Measurements from ENCODE around the gene POLR3H.

POLR3H gene

DNA sequence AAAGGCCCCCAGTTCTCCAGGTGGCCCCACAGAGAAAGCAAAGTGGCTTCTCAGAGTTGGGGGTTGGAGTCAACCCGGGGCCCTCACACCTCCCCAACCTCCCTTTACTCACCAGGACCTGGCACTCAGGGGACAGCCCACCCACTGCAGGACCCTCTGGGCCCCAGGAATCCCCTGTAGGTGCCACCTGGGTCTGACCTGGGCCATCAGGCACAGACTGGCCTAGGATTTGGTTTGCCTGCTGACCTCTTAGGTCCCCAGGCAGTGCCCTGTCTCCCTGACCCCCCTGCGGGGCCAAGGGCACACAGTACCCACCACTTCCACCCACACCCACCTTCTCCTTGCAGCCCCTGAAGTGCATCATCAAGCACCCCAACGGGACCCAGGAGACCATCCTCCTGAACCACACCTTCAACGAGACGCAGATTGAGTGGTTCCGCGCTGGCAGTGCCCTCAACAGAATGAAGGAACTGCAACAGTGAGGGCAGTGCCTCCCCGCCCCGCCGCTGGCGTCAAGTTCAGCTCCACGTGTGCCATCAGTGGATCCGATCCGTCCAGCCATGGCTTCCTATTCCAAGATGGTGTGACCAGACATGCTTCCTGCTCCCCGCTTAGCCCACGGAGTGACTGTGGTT lies 16.0 kb downstream of the POLR3H start:
- ATAC-seq (replicated peaks; ENCODE audit: extremely low read depth, poor library complexity, severe bottlenecking) (no peak), DNase-seq (ENCODE audit: low spot score in 2 of 2) (no peak)
- Mint-ChIP-seq H3K4me1 (no peaks in the 10 kb centered on the region), H3K9me3 (no peaks in the 10 kb centered on the region), H3K36me3 (ENCODE audit: insufficient read depth) (peaks cover 24% of the 10 kb centered on the region), H3K27me3 (no peaks in the 10 kb centered on the region), H3K27ac (ENCODE audit: low read depth) (no peak overlapping the region), H3K4me3 (no peak overlapping the region)

DNA sequence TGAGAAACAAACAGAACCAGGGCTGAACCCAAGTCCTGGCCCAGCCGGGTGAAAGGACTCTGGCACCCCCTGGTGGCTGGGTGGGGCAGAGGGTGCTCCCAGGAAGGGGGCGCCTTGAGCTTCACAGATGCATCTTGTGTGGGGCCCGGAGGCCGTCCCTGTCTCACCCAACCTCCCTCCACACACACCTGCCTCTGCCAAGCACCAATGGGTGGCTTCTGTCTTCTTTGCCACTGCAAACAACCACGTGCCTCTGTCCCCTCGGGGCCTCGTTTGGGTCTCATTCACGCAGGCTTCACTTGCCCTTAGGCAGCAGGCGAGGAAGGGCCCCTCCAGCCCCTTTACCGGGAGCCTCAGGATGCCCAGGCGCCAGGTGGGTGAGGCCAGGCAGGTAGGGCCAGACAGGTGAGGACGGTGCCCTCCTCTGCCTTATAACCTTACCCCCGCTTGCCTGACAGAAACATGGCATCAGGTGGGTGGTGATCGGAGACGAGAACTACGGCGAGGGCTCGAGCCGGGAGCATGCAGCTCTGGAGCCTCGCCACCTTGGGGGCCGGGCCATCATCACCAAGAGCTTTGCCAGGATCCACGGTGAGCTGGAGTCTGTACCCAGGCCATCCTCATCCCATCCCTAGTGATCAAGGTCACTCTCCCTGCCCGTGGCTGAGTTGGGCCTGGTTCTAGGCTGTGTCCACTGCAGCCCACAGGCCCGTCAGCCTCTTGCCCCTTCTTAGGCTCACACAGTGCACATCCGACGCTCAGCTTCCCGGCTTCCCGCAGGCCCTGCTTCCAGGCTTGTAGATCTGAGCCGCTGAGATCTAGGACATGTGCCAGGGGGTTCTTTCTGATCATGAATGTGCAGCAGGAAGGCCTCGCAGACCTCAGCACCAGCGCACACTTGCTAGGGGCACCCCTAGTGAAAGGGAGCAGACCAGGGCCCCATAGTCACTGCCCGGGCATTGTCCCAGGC lies 17.2 kb downstream of the POLR3H start:
- no peak overlapping the region for H3K27ac Mint-ChIP-seq (ENCODE audit: low read depth)
- H3K9me3 Mint-ChIP-seq: no peaks in the 10 kb centered on the region
- peaks cover 24% of the 10 kb centered on the region for H3K36me3 Mint-ChIP-seq (ENCODE audit: insufficient read depth)
- peak; percentile 69 for ATAC-seq (replicated peaks; ENCODE audit: extremely low read depth, poor library complexity, severe bottlenecking)
- no peaks in the 10 kb centered on the region for H3K27me3 Mint-ChIP-seq
- no peaks in the 10 kb centered on the region for H3K4me1 Mint-ChIP-seq
- no peak overlapping the region for H3K4me3 Mint-ChIP-seq
- peak; percentile 49 to 71 for DNase-seq (ENCODE audit: low spot score in 2 of 2)

DNA sequence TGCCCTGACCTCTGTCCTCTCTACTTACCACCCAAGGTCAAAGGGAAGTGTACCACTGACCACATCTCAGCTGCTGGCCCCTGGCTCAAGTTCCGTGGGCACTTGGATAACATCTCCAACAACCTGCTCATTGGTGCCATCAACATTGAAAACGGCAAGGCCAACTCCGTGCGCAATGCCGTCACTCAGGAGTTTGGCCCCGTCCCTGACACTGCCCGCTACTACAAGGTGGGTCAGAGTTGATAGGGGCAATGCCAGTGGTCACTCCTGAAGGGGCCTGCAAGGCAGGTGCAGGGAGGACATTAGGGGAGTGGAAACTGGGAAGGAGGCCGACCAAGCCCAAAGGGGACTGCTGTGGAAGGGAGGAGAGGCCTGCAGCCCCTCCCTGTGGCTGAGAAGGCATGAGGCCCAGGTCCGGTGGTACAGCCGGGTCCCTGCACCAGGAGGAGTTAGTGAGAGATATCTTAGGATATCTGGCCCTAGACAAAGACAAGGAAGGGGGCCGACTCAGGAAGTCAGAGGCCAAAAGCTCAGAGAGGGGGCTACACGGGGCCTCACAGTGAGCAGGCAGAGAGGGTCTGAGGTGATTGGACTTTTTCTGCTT lies 17.9 kb downstream of the POLR3H start:
- H3K4me3 Mint-ChIP-seq: no peak overlapping the region
- DNase-seq (ENCODE audit: low spot score in 2 of 2): no peak
- peaks cover 24% of the 10 kb centered on the region for H3K36me3 Mint-ChIP-seq (ENCODE audit: insufficient read depth)
- H3K4me1 Mint-ChIP-seq: no peaks in the 10 kb centered on the region
- no peaks in the 10 kb centered on the region for H3K9me3 Mint-ChIP-seq
- H3K27ac Mint-ChIP-seq (ENCODE audit: low read depth): peak overlapping the region; percentile 41
- ATAC-seq (replicated peaks; ENCODE audit: extremely low read depth, poor library complexity, severe bottlenecking): no peak
- no peaks in the 10 kb centered on the region for H3K27me3 Mint-ChIP-seq

DNA sequence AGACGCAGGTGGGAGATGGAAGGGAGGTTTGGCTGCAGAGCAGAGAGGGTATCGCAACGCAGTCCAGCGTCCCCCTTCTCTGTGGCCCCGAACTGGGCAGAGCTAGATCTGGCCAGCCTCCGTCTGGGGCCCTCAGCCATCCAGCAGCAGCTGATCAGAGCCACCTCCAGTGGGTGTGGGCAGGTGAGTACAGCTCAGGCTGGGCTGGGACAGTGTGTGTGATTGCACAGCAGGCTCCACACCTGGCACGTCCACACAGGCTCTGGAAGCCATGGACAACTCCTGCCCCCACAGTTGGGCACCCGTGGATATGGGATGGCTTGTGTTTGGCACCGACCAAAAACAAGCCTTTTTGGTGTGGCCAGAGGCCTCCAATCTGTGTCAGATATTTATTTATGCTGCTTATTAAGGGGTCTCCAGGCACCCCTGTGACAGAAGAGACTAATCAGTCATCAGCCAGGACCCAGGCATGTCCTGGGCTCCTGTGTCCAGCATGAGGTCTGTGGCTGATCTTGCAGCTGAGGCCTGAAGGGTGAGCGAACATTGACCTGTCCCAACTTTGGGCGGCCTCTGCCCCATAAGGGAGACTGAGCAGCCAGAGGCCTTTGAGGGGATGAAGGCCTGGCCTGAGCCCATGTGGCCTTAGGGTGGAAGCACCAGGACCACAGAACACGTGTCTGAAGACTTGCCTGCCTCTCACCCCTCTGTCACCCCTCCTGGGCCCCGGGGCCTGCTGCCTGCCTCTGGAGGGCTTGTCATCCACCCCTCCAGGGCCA lies 18.6 kb downstream of the POLR3H start:
- no peaks in the 10 kb centered on the region for H3K4me1 Mint-ChIP-seq
- no peaks in the 10 kb centered on the region for H3K9me3 Mint-ChIP-seq
- DNase-seq (ENCODE audit: low spot score in 2 of 2) (no peak), ATAC-seq (replicated peaks; ENCODE audit: extremely low read depth, poor library complexity, severe bottlenecking) (no peak)
- peaks cover 25% of the 10 kb centered on the region for H3K36me3 Mint-ChIP-seq (ENCODE audit: insufficient read depth)
- H3K27ac Mint-ChIP-seq (ENCODE audit: low read depth): peak overlapping the region; percentile 41
- H3K4me3 Mint-ChIP-seq: no peak overlapping the region
- no peaks in the 10 kb centered on the region for H3K27me3 Mint-ChIP-seq

DNA sequence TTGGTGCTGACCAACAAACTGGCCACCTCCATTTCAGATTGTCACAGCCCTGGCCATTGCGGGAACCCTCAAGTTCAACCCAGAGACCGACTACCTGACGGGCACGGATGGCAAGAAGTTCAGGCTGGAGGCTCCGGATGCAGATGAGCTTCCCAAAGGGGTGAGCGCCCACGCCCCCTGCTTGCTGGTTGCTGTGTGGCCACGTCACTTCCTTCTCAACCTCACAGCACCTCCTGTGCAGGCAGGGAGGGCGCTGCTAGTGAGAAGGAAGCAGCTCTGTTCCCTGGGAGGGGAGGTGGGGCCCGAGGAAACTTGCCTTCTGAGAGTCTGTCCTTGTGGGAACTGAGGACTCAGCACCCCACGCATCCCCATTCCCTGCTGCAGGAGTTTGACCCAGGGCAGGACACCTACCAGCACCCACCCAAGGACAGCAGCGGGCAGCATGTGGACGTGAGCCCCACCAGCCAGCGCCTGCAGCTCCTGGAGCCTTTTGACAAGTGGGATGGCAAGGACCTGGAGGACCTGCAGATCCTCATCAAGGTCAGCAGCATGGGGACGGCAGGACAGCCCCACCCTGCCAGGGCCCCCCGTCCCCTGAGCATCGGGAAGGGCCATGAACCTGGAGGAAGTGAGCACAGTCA lies 19.3 kb downstream of the POLR3H start:
- Mint-ChIP-seq H3K36me3 (ENCODE audit: insufficient read depth) (peaks cover 23% of the 10 kb centered on the region), H3K9me3 (no peaks in the 10 kb centered on the region), H3K4me1 (no peaks in the 10 kb centered on the region), H3K4me3 (no peak overlapping the region), H3K27me3 (no peaks in the 10 kb centered on the region), H3K27ac (ENCODE audit: low read depth) (peak overlapping the region; percentile 29)
- no peak for ATAC-seq (replicated peaks; ENCODE audit: extremely low read depth, poor library complexity, severe bottlenecking)
- peak in 1 of 2 donors; percentile 37 for DNase-seq (ENCODE audit: low spot score in 2 of 2)

DNA sequence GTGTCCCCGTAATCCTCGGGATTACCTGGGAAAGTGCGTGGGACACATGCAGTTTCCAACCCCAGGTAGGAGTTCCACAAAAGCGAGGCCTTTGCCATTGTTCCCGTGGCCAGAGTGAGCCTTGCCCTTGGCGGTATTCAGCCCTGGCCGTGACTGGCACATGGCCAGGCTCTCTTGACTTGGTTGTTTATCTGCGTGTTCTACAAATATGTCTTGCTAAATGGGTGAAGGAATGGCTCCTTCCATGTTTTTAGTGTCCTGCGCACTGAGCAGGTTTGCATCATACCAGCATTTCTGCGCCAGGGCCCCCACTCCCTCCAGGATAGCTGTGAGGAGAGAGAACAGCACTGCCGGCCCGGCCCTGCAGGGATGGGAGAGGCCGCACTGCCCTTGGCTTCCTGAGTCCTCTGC lies 20.0 kb downstream of the POLR3H start:
- no peak for DNase-seq (ENCODE audit: low spot score in 2 of 2)
- Mint-ChIP-seq H3K4me3 (no peak overlapping the region), H3K4me1 (no peaks in the 10 kb centered on the region), H3K9me3 (no peaks in the 10 kb centered on the region), H3K27ac (ENCODE audit: low read depth) (peak overlapping the region; percentile 29), H3K27me3 (no peaks in the 10 kb centered on the region), H3K36me3 (ENCODE audit: insufficient read depth) (peaks cover 20% of the 10 kb centered on the region)
- ATAC-seq (replicated peaks; ENCODE audit: extremely low read depth, poor library complexity, severe bottlenecking): no peak

DNA sequence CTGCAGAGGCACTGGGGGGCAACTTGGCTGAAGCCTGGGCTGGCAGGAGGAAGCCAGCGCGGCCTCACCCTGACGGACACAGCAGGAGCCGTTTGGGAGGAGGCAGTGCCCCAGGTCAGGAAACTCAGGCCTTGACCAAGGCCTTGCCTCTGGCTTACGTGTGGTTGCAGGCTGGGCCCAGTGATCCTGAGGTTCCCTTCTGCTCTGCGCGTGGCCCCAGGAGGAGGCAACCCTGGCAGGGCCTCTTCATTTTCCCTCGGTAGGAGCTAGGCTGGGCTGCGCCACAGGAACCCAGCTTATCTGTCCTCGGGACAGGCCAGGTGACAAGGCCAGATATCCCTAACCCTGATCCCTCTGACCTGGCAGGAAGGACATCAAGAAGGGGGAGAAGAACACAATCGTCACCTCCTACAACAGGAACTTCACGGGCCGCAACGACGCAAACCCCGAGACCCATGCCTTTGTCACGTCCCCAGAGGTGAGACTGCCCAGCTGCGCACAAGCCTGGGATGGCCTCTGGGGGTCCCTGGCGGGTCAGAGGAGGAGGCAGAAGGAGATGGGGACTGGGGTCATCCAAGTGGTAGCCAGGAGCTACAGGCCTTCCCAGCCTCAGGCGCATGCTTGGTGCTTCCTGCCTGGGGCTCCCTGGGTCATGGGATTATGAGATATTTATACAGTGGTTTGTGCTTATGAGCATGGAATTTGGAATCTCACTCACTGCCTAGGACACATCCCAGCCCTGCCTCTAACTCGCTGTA lies 20.6 kb downstream of the POLR3H start:
- Mint-ChIP-seq H3K4me1 (no peaks in the 10 kb centered on the region), H3K27ac (ENCODE audit: low read depth) (peak overlapping the region; percentile 29), H3K4me3 (no peak overlapping the region), H3K36me3 (ENCODE audit: insufficient read depth) (peaks cover 16% of the 10 kb centered on the region), H3K27me3 (no peaks in the 10 kb centered on the region), H3K9me3 (no peaks in the 10 kb centered on the region)
- DNase-seq (ENCODE audit: low spot score in 2 of 2): no peak
- ATAC-seq (replicated peaks; ENCODE audit: extremely low read depth, poor library complexity, severe bottlenecking): no peak

DNA sequence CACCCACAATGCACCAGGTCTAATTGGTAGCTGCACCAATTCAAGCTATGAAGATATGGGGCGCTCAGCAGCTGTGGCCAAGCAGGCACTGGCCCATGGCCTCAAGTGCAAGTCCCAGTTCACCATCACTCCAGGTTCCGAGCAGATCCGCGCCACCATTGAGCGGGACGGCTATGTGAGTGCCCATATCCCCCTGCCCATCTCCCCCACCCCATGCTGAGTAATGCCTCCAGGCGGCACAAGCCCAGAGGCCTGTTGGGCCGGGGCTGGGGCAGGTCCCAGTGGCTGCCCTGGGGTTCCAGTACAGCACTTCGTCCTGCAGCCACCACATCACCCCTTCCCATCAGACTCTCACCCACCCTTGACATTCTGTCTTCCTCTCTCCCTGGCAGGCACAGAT lies 21.5 kb downstream of the POLR3H start:
- Mint-ChIP-seq H3K27me3 (no peaks in the 10 kb centered on the region), H3K36me3 (ENCODE audit: insufficient read depth) (peaks cover 20% of the 10 kb centered on the region), H3K4me3 (no peak overlapping the region), H3K4me1 (no peaks in the 10 kb centered on the region), H3K9me3 (no peaks in the 10 kb centered on the region), H3K27ac (ENCODE audit: low read depth) (no peak overlapping the region)
- DNase-seq (ENCODE audit: low spot score in 2 of 2) (no peak), ATAC-seq (replicated peaks; ENCODE audit: extremely low read depth, poor library complexity, severe bottlenecking) (no peak)

DNA sequence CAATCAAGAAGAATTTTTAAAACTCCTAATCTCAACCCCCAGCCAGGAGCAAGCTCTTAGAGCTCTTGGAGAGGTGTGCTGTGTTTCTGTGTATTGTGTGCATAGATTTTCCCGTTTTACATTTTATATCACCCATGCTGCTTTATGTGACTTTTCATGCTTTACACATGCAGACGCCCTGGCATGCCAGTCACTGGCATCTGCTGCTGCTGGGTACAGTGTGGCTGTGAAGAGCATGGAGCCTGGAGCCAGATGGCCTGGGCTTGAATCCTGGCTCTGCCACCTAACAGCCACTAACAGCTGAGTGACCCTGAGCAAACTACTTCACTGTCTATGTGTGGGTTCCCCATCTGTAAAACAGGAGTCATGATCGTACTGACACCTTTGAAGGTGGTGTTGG lies 23.1 kb downstream of the POLR3H start:
- H3K9me3 Mint-ChIP-seq: no peaks in the 10 kb centered on the region
- ATAC-seq (replicated peaks; ENCODE audit: extremely low read depth, poor library complexity, severe bottlenecking) (no peak), DNase-seq (ENCODE audit: low spot score in 2 of 2) (no peak)
- H3K27me3 Mint-ChIP-seq: no peaks in the 10 kb centered on the region
- H3K27ac Mint-ChIP-seq (ENCODE audit: low read depth): no peak overlapping the region
- H3K4me3 Mint-ChIP-seq: no peak overlapping the region
- H3K36me3 Mint-ChIP-seq (ENCODE audit: insufficient read depth): peaks cover 19% of the 10 kb centered on the region
- H3K4me1 Mint-ChIP-seq: no peaks in the 10 kb centered on the region

DNA sequence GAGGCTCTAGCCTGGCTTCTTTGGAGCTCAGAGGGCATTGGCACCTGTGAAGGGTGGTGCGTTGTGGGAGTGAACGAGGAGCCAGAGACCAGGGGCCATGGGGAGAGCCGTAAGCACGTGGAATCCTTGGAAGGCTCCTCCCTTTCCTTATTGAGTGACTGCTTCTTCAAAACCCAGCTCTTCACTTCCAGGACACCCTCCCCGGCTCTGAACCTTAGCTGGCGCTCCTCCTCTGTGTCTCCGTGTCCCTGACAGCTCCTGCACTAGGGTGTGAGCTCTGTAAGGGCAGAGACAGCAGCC lies 26.3 kb downstream of the POLR3H start:
- Mint-ChIP-seq H3K27ac (ENCODE audit: low read depth) (no peak overlapping the region), H3K9me3 (no peaks in the 10 kb centered on the region), H3K36me3 (ENCODE audit: insufficient read depth) (peaks cover 17% of the 10 kb centered on the region), H3K4me1 (no peaks in the 10 kb centered on the region), H3K4me3 (no peak overlapping the region), H3K27me3 (no peaks in the 10 kb centered on the region)
- no peak for ATAC-seq (replicated peaks; ENCODE audit: extremely low read depth, poor library complexity, severe bottlenecking)
- DNase-seq (ENCODE audit: low spot score in 2 of 2): no peak

DNA sequence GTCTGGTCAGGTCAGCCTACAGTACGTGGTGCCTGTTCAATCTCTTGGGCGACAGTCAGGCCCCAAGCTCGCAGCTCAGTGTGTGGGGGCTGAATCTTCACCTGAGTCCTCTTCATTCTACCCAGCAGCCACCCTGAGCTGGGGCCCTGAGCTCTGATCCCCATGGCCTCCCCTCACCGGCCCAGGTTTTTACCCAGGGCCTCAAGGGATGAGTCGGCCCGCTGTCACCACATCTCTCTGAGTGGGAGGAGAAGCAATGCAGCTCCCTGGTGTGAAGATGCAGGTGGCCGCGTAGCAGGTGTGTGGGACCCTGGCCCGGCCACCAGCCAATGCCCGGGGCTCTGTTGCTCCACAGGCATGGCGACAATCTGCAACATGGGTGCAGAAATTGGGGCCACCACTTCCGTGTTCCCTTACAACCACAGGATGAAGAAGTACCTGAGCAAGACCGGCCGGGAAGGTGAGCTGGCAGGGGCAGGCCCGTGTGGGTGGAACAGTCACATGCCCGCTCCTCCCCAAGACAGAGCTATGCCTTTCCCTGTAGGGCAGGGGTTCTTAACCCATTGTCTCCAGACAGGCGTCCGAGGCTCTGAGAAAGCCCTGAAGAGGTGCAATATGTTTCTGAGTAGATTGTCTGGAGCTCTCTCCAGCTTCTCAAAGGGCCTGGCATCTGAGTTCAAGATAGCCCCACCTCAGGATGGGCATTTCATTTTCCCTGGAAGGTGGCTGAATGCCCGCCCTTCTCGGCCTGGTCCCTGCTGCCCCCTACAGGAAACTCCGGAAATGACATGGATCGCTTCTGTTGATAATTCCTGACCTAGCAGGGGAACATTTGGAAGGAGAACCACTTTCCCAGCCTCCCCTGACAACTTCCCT lies 26.9 kb downstream of the POLR3H start:
- DNase-seq (ENCODE audit: low spot score in 2 of 2) (peak in 1 of 2 donors; percentile 32), ATAC-seq (replicated peaks; ENCODE audit: extremely low read depth, poor library complexity, severe bottlenecking) (no peak)
- Mint-ChIP-seq H3K36me3 (ENCODE audit: insufficient read depth) (peaks cover 20% of the 10 kb centered on the region), H3K4me1 (no peaks in the 10 kb centered on the region), H3K27ac (ENCODE audit: low read depth) (no peak overlapping the region), H3K27me3 (no peaks in the 10 kb centered on the region), H3K9me3 (no peaks in the 10 kb centered on the region), H3K4me3 (no peak overlapping the region)

All from central memory CD8-positive, alpha-beta T cell (primary cell).